SK-N-SH treated with all-trans-retinoic acid at 6 μM for 48 hours (cell line): ENCODE measurements around the gene ZMYND8.

ENCODE experiments used
- ATAC-seq: fragments of 200-7000 bp; cut with Tn5 transposase; 3 replicates; pipeline ENCODE4 v1.9.1; 2020; ENCODE audit warnings: mild to moderate bottlenecking, moderate library complexity
- BACH2 ChIP-seq: fragments of 250-450 bp; sonication (Bioruptor Pico); IDR thresholded peaks from 2 replicates; pipeline ENCODE4 v1.9.0; 2021; ENCODE audit warnings: mild to moderate bottlenecking, borderline replicate concordance
- CSDC2 ChIP-seq: fragments of 250-450 bp; sonication (Bioruptor Pico); IDR thresholded peaks from 2 replicates; pipeline ENCODE4 v1.5.0; 2020; ENCODE audit warnings: mild to moderate bottlenecking, moderate library complexity
- ESRRG ChIP-seq: fragments of 250-450 bp; sonication (Bioruptor Pico); IDR thresholded peaks from 2 replicates; pipeline ENCODE4 v1.6.1; 2021; ENCODE audit warnings: mild to moderate bottlenecking
- GLIS3 ChIP-seq: fragments of 250-450 bp; sonication (Bioruptor Pico); IDR thresholded peaks from 2 replicates; pipeline ENCODE4 v1.5.0; 2020; ENCODE audit warnings: mild to moderate bottlenecking, moderate library complexity
- ISL1 ChIP-seq: fragments of 250-450 bp; sonication (Bioruptor Pico); IDR thresholded peaks from 2 replicates; pipeline ENCODE4 v2.1.2; 2022; ENCODE audit warnings: mild to moderate bottlenecking, moderate library complexity
- OSR1 ChIP-seq: fragments of 250-450 bp; sonication (Bioruptor Pico); IDR thresholded peaks from 2 replicates; pipeline ENCODE4 v1.8.0; 2022; ENCODE audit warnings: moderate library complexity, mild to moderate bottlenecking, inconsistent platforms
- PATZ1 ChIP-seq: fragments of 250-450 bp; sonication (Bioruptor Pico); IDR thresholded peaks from 2 replicates; pipeline ENCODE4 v1.8.0; 2020; ENCODE audit warnings: mild to moderate bottlenecking, moderate library complexity, borderline replicate concordance
- POU6F1 ChIP-seq: fragments of 250-450 bp; sonication (Bioruptor Pico); IDR thresholded peaks from 2 replicates; pipeline ENCODE4 v1.8.0; 2021; ENCODE audit warnings: low read depth, mild to moderate bottlenecking, moderate library complexity, borderline replicate concordance
- PPARA ChIP-seq: fragments of 250-450 bp; sonication (Bioruptor Pico); IDR thresholded peaks from 2 replicates; pipeline ENCODE4 v1.5.0; 2020; ENCODE audit warnings: mild to moderate bottlenecking, borderline replicate concordance
- RARB ChIP-seq: fragments of 250-450 bp; sonication (Bioruptor Pico); IDR thresholded peaks from 2 replicates; pipeline ENCODE4 v1.8.0; 2021; ENCODE audit warnings: mild to moderate bottlenecking, moderate library complexity
- SNAI2 ChIP-seq: fragments of 250-450 bp; sonication (Bioruptor Pico); IDR thresholded peaks from 2 replicates; pipeline ENCODE4 v1.5.0; 2020; ENCODE audit warnings: mild to moderate bottlenecking, moderate library complexity
- TCF4 ChIP-seq: fragments of 250-450 bp; sonication (Bioruptor Pico); IDR thresholded peaks from 2 replicates; pipeline ENCODE4 v1.8.0; 2021; ENCODE audit warnings: mild to moderate bottlenecking, moderate library complexity, borderline replicate concordance
- TOX ChIP-seq: fragments of 250-450 bp; sonication (Bioruptor Pico); IDR thresholded peaks from 2 replicates; pipeline ENCODE4 v1.8.0; 2021; ENCODE audit warnings: mild to moderate bottlenecking, moderate library complexity, borderline replicate concordance
- ZC3H10 ChIP-seq: fragments of 250-450 bp; sonication (Bioruptor Pico); IDR thresholded peaks from 2 replicates; pipeline ENCODE4 v1.5.1; 2021; ENCODE audit warnings: mild to moderate bottlenecking, moderate library complexity
- ZFP3 ChIP-seq: fragments of 250-450 bp; sonication (Bioruptor Pico); IDR thresholded peaks from 2 replicates; pipeline ENCODE4 v1.5.0; 2020; ENCODE audit warnings: mild to moderate bottlenecking, moderate library complexity
- ZFP30 ChIP-seq: fragments of 450-650 bp; formaldehyde crosslinking; IDR thresholded peaks from 2 replicates; pipeline ENCODE4 v1.5.0; 2022; ENCODE audit warnings: mild to moderate bottlenecking, moderate library complexity
- ZNF565 ChIP-seq: fragments of 450-650 bp; formaldehyde crosslinking; conservative IDR thresholded peaks from 2 replicates; pipeline ENCODE4 v1.5.0; 2020; ENCODE audit warnings: low read depth, mild to moderate bottlenecking, moderate library complexity
- ZNF8 ChIP-seq: fragments of 450-650 bp; formaldehyde crosslinking; IDR thresholded peaks from 2 replicates; pipeline ENCODE4 v1.5.0; 2020; ENCODE audit warnings: mild to moderate bottlenecking, moderate library complexity
- TF ChIP-seq, protein P1 (sequence below): fragments of 250-450 bp; sonication (Bioruptor Pico); IDR thresholded peaks from 2 replicates; pipeline ENCODE4 v1.5.1; 2020; ENCODE audit warnings: low read depth, mild to moderate bottlenecking, moderate library complexity
- TF ChIP-seq, protein P2 (sequence below): fragments of 250-450 bp; sonication (Bioruptor Pico); IDR thresholded peaks from 2 replicates; pipeline ENCODE4 v1.5.1; 2021; ENCODE audit warnings: mild to moderate bottlenecking, moderate library complexity

The ZMYND8 gene

GRCh38 chr20:47373206-47373733 is 16.8 kb upstream of the ZMYND8 start:
- TF ChIP-seq ZFP3 (no peak), PATZ1 (CRISPR knock-in tag) (no peak), PPARA (CRISPR knock-in tag) (no peak), GLIS3 (CRISPR knock-in tag) (no peak), ZFP30 (no peak), TCF4 (CRISPR knock-in tag) (no peak), POU6F1 (CRISPR knock-in tag) (no peak), ESRRG (CRISPR knock-in tag) (no peak), CSDC2 (no peak)

DNA sequence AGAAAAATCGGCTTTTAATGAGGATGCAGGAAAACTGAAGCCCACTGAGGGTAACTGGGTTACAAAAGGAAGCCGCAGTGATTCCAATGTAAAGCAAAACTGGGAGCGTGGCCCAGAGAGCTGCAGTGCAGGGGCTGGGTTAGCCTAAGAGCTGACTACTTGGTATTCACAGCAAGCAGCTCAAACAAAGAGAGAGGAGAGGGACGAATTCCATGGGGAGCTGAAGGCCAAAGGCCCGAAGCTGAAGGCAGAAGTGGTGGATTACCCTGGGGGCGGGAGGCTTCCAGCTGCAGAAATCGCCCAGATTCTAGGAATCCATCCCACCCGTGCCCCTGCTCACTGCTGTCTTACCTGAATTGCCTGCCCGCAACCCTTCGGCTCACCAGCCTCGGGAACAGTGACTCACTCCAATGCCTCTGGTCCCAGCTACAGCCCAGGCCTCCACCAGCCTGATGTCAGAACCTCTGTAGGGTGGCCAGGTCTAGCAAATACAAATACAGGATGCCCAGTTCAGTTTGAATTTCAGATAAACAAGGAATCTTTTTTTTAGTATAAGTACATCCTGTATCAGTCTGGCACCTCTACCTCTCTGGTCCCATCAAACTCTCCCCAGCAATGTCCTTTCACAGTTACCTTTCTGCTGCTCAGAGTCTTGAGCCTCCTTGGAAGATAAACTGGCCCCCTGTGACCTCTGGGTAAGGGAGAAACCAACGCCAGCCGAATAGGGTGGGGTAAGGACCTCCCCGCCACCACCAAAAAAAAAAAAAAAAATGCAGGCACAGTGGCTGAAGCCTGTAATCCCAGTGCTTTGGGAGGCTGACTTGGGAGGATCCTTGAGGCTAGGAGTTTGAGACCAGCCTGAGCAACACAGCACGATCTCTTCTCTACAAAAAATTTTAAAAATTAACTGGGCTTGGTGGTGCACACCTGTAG is 14.6 kb upstream of the ZMYND8 start:
- ATAC-seq, result peak; percentile 24; the same call in 1 of the 3 replicates

More at GRCh38 chr20:47373206-47373733, 16.8 kb upstream of the ZMYND8 start:
- no peak for ATAC-seq

GRCh38 chr20:47370214-47370613 is 13.7 kb upstream of the ZMYND8 start:
- ATAC-seq, result no peak
- TF ChIP-seq, protein P1, sequence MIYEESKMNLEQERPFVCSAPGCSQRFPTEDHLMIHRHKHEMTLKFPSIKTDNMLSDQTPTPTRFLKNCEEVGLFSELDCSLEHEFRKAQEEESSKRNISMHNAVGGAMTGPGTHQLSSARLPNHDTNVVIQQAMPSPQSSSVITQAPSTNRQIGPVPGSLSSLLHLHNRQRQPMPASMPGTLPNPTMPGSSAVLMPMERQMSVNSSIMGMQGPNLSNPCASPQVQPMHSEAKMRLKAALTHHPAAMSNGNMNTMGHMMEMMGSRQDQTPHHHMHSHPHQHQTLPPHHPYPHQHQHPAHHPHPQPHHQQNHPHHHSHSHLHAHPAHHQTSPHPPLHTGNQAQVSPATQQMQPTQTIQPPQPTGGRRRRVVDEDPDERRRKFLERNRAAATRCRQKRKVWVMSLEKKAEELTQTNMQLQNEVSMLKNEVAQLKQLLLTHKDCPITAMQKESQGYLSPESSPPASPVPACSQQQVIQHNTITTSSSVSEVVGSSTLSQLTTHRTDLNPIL (CRISPR knock-in tag), result no peak
- TF ChIP-seq CSDC2 (no peak), BACH2 (CRISPR knock-in tag) (no peak), ZNF8 (CRISPR knock-in tag) (no peak), PATZ1 (CRISPR knock-in tag) (no peak)

More for the DNA sequence above, 14.6 kb upstream of the ZMYND8 start:
- TF ChIP-seq CSDC2 (no peak), ZNF8 (CRISPR knock-in tag) (no peak), ZFP3 (no peak), TOX (no peak), RARB (no peak), ZC3H10 (CRISPR knock-in tag) (no peak), SNAI2 (CRISPR knock-in tag) (no peak), BACH2 (CRISPR knock-in tag) (no peak), ZNF565 (CRISPR knock-in tag) (no peak), POU6F1 (CRISPR knock-in tag) (no peak), PPARA (CRISPR knock-in tag) (no peak), ISL1 (CRISPR knock-in tag) (no peak), OSR1 (no peak), TCF4 (CRISPR knock-in tag) (no peak)
- TF ChIP-seq, protein P1 (CRISPR knock-in tag), result no peak
- TF ChIP-seq, protein P2, sequence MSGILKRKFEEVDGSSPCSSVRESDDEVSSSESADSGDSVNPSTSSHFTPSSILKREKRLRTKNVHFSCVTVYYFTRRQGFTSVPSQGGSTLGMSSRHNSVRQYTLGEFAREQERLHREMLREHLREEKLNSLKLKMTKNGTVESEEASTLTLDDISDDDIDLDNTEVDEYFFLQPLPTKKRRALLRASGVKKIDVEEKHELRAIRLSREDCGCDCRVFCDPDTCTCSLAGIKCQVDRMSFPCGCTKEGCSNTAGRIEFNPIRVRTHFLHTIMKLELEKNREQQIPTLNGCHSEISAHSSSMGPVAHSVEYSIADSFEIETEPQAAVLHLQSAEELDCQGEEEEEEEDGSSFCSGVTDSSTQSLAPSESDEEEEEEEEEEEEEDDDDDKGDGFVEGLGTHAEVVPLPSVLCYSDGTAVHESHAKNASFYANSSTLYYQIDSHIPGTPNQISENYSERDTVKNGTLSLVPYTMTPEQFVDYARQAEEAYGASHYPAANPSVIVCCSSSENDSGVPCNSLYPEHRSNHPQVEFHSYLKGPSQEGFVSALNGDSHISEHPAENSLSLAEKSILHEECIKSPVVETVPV, result no peak
